VCaP (cell line): Measurements from ENCODE around the gene PNPLA3.
A peak's percentile ranks its signal among the peaks of the same experiment; 100 is the strongest.

Experiments
- H3K27ac ChIP-seq: fragments of 450-650 bp; 2 replicates; pipeline ENCODE4 v1.5.1; 2017
- CTCF ChIP-seq: fragments of 450-650 bp; conservative IDR thresholded peaks from 2 replicates; pipeline ENCODE4 v1.5.1; 2017; ENCODE audit warnings: mild to moderate bottlenecking, moderate library complexity

Gene PNPLA3

GRCh38 chr22:43923631-43924464, at the start of gene PNPLA3:
TSS of gene PNPLA3 (plus strand) at chr22:43923805. CDS start at chr22:43923912, 107 bp downstream.
- H3K27ac ChIP-seq: peak within 1 kb of the TSS; percentile 56; the same call in 1 of the 2 replicates
- TF ChIP-seq CTCF: no peak

- no peak overlapping the region for H3K27ac ChIP-seq
- TF ChIP-seq CTCF: no peak
Observed at GRCh38 chr22:43876866-43877509, 46.6 kb upstream of the PNPLA3 start.

GRCh38 chr22:43878079-43878795, 45.4 kb upstream of the PNPLA3 start:
- no peak for TF ChIP-seq CTCF
- H3K27ac ChIP-seq: no peak overlapping the region

- H3K27ac ChIP-seq: no peak overlapping the region
- TF ChIP-seq CTCF: no peak
Observed at GRCh38 chr22:43878831-43879550, 44.6 kb upstream of the PNPLA3 start.

GRCh38 chr22:43879901-43880540, 43.6 kb upstream of the PNPLA3 start:
- no peak for TF ChIP-seq CTCF
- H3K27ac ChIP-seq: no peak overlapping the region

GRCh38 chr22:43880541-43880991, 43.0 kb upstream of the PNPLA3 start:
- no peak overlapping the region for H3K27ac ChIP-seq

More at GRCh38 chr22:43880541-43880991, 43.0 kb upstream of the PNPLA3 start:
- TF ChIP-seq CTCF: no peak
